KMS-11 (cell line): ENCODE measurements around the gene CR1L.

Experiments
- H2AFZ ChIP-seq: fragments of 200-600 bp; sonication (generic); 2 replicates; pipeline ENCODE4 v1.6.1; 2016; ENCODE audit warnings: antibody characterized with exemption, mixed run types, low read depth
- H3K27ac ChIP-seq: fragments of 200-600 bp; sonication (generic); 2 replicates; pipeline ENCODE4 v1.6.1; 2016; ENCODE audit warnings: mild to moderate bottlenecking, mixed run types
- H3K27me3 ChIP-seq: fragments of 200-600 bp; sonication (generic); 2 replicates; pipeline ENCODE4 v1.6.1; 2017; ENCODE audit warnings: mild to moderate bottlenecking, low read depth, mixed run types, moderate library complexity; ENCODE audit not compliant: insufficient read depth
- H3K36me3 ChIP-seq: fragments of 200-600 bp; sonication (generic); 2 replicates; pipeline ENCODE4 v1.6.1; 2017; ENCODE audit warnings: mild to moderate bottlenecking, mixed run types; ENCODE audit not compliant: insufficient read depth
- H3K4me1 ChIP-seq: fragments of 200-600 bp; sonication (generic); 2 replicates; pipeline ENCODE4 v1.6.1; 2016; ENCODE audit warnings: mild to moderate bottlenecking, low read depth, mixed run types; ENCODE audit not compliant: poor library complexity, severe bottlenecking
- H3K4me2 ChIP-seq: fragments of 200-600 bp; sonication (generic); 2 replicates; pipeline ENCODE4 v1.7.0; 2016; ENCODE audit warnings: mild to moderate bottlenecking, mixed run types
- H3K4me3 ChIP-seq: fragments of 200-600 bp; sonication (generic); IDR thresholded peaks from 2 replicates; pipeline ENCODE4 v1.6.1; 2017; ENCODE audit warnings: low read depth, low read length, mixed read lengths; ENCODE audit not compliant: insufficient read depth
- H3K79me2 ChIP-seq: fragments of 200-600 bp; sonication (generic); 2 replicates; pipeline ENCODE4 v1.6.1; 2016; ENCODE audit warnings: low read depth, mixed run types; ENCODE audit not compliant: insufficient read depth
- H3K9ac ChIP-seq: fragments of 200-600 bp; sonication (generic); 2 replicates; pipeline ENCODE4 v1.6.1; 2016; ENCODE audit warnings: mild to moderate bottlenecking, mixed run types
- H4K20me1 ChIP-seq: fragments of 200-600 bp; sonication (generic); 2 replicates; pipeline ENCODE4 v1.6.1; 2016; ENCODE audit warnings: mild to moderate bottlenecking, mixed run types; ENCODE audit not compliant: insufficient read depth
- TF ChIP-seq, protein P1 (sequence below): fragments of 200-600 bp; sonication (generic); conservative IDR thresholded peaks from 2 replicates; pipeline ENCODE4 v1.6.1; 2017; ENCODE audit warnings: low read depth, mild to moderate bottlenecking, antibody characterized with exemption, low read length, moderate library complexity, mixed read lengths

Gene CR1L

DNA sequence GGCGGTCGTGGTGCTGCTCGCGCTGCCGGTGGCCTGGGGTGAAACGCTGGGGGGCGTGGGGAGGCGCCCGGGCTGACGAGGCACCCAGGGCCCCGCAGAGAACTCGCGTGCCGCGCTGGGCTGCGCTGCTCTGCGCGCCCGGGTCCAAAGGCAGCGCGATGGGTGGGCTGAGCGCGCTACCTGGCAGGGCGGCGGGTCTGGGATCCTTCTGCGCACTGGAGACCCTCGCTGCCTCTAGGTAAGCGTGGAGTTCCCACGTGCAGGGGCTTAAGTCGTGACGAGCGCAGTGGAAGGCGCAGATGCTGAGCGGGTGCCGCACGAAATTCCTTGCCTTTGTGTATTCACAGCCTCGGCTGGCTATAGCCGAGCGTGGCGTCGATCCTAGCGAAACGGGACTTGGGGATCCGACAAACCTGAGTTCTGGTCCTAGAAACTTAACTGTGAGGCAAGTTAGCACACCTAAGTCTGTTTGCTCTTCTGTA is 24.6 kb downstream of the CR1L start:
- Histone ChIP-seq H3K9ac (no peak overlapping the region), H3K27me3 (no peaks in the 10 kb centered on the region), H3K79me2 (no peaks in the 10 kb centered on the region), H3K4me3 (no peak overlapping the region), H2AFZ (no peak overlapping the region), H3K4me2 (no peak overlapping the region), H3K36me3 (no peaks in the 10 kb centered on the region), H3K4me1 (no peaks in the 10 kb centered on the region), H4K20me1 (no peaks in the 10 kb centered on the region), H3K27ac (no peak overlapping the region)
- TF ChIP-seq, protein P1, sequence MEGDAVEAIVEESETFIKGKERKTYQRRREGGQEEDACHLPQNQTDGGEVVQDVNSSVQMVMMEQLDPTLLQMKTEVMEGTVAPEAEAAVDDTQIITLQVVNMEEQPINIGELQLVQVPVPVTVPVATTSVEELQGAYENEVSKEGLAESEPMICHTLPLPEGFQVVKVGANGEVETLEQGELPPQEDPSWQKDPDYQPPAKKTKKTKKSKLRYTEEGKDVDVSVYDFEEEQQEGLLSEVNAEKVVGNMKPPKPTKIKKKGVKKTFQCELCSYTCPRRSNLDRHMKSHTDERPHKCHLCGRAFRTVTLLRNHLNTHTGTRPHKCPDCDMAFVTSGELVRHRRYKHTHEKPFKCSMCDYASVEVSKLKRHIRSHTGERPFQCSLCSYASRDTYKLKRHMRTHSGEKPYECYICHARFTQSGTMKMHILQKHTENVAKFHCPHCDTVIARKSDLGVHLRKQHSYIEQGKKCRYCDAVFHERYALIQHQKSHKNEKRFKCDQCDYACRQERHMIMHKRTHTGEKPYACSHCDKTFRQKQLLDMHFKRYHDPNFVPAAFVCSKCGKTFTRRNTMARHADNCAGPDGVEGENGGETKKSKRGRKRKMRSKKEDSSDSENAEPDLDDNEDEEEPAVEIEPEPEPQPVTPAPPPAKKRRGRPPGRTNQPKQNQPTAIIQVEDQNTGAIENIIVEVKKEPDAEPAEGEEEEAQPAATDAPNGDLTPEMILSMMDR = no peak

DNA sequence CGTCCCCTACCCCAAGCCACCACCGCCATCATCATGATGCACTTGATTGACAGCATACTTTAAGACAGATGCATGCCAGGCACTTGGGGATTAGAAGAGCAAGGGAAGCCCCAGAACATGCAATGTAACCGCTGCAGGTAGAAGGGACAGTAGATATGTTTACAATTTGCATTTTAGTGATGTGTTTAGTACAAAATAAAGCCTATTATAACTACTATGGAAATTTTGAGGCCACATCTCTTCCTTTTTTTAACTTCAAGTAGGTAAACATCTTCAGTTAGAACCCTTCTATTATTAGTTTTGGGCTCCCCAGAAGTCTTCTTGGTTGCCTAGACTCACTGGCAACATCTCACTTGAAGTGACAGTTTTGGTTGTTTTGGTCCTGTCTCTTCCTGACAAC is 25.3 kb downstream of the CR1L start:
- no peaks in the 10 kb centered on the region for H4K20me1 ChIP-seq
- no peaks in the 10 kb centered on the region for H3K4me1 ChIP-seq
- no peaks in the 10 kb centered on the region for H3K27me3 ChIP-seq
- TF ChIP-seq, protein P1 = no peak
- no peak overlapping the region for H3K4me3 ChIP-seq
- H3K79me2 ChIP-seq = no peaks in the 10 kb centered on the region
- no peak overlapping the region for H3K4me2 ChIP-seq
- H3K36me3 ChIP-seq = no peaks in the 10 kb centered on the region
- no peak overlapping the region for H3K9ac ChIP-seq
- no peak overlapping the region for H2AFZ ChIP-seq
- no peak overlapping the region for H3K27ac ChIP-seq

DNA sequence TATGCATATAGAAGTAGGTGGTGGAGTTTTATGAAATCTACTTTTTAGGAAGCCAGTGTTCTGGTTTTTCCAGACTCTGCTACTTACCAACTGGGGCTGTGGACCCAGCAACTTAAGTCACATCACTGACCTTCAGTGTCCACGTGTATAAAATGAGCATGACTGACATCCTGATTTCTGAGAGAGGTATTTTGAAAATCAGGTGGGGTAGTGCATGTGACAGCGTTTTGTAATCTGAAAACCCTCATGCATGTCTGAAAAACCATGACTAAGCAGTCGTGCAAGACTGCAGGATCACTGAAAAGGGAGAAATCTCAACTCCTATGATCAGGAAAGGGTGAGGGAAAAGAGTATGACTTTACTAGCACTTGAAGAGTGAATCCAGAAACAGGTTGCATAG is 26.1 kb downstream of the CR1L start:
- Histone ChIP-seq H3K27ac (no peak overlapping the region), H3K9ac (no peak overlapping the region), H4K20me1 (no peaks in the 10 kb centered on the region), H3K4me2 (no peak overlapping the region; the same call in 1 of the 2 replicates), H3K4me3 (no peak overlapping the region), H3K79me2 (no peaks in the 10 kb centered on the region), H2AFZ (no peak overlapping the region), H3K27me3 (no peaks in the 10 kb centered on the region), H3K36me3 (no peaks in the 10 kb centered on the region), H3K4me1 (no peaks in the 10 kb centered on the region)
- TF ChIP-seq, protein P1 = no peak

DNA sequence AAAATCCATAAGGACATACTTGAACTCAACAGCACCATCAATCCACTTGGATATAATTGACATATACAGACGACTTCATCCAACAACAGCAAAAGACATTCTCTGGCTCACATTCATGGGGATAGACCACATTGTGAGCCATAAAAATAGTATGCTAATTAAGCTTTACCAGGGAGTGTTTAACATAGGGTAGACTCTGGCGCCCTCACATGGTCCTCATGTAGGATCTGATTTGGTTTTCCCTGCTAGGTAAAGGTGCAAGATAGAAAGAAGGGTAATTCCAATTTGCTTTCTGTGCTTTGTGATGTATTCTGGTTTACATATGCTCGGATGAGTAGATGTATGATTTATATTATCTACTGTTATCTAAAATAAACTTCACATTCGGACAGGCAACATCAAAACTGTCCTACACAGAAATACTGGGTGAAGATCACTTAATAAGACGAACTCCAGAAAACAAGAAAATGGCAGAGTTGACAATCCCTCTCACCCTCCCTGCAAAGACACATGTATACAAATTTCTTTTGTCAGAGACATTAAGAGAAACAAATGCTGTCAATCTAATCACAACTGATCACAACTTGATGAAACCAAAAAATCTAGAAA is 27.7 kb downstream of the CR1L start:
- no peaks in the 10 kb centered on the region for H3K4me1 ChIP-seq
- no peaks in the 10 kb centered on the region for H4K20me1 ChIP-seq
- no peak overlapping the region for H3K27ac ChIP-seq
- H3K79me2 ChIP-seq = no peaks in the 10 kb centered on the region
- H2AFZ ChIP-seq = no peak overlapping the region
- TF ChIP-seq, protein P1 = peak; percentile 51
- H3K4me3 ChIP-seq = no peak overlapping the region
- H3K9ac ChIP-seq = no peak overlapping the region
- no peaks in the 10 kb centered on the region for H3K27me3 ChIP-seq
- no peaks in the 10 kb centered on the region for H3K36me3 ChIP-seq
- H3K4me2 ChIP-seq = no peak overlapping the region
